Activated B cell treated with CpG ODN at 0.5 μM for 24 hours (primary cell): Measurements from ENCODE around the gene DOC2A. TPM values are rescaled to one million over a fixed set of nuclear protein-coding genes. Genes with fewer than 3 reads are reported as not detected.
A peak's percentile ranks its signal among the peaks of the same experiment; 100 is the strongest.

Experiments
- ATAC-seq: fragments of 200-7000 bp; cut with Tn5 transposase; one replicate; pipeline ENCODE4 v1.10.0; 2021; ENCODE audit warnings: low read depth, mild to moderate bottlenecking, moderate library complexity
- CTCF ChIA-PET: fragments of 350-600 bp; sonication (Branson Sonifier 250); formaldehyde crosslinking; loops from one replicate; lab custom pipeline; 2021; ENCODE audit warnings: antibody characterized with exemption; lab: Charles Lee
- POLR2A ChIA-PET: fragments of 350-600 bp; sonication (Branson Sonifier 250); formaldehyde crosslinking; loops from one replicate; lab custom pipeline; 2021; ENCODE audit warnings: antibody characterized with exemption; lab: Charles Lee
- DNase-seq: peaks from one replicate; pipeline ENCODE4 v3.0.0; 2022
- H3K27ac Mint-ChIP-seq: one replicate; pipeline ENCODE4 v1.8.0; 2020; ENCODE audit warnings: mixed read lengths
- H3K27me3 Mint-ChIP-seq: one replicate; pipeline ENCODE4 v1.8.0; 2021; ENCODE audit warnings: mixed read lengths
- H3K36me3 Mint-ChIP-seq: one replicate; pipeline ENCODE4 v1.8.0; 2021; ENCODE audit warnings: low read depth, mixed read lengths
- H3K4me1 Mint-ChIP-seq: one replicate; pipeline ENCODE4 v1.8.0; 2021; ENCODE audit warnings: mixed read lengths
- H3K4me3 Mint-ChIP-seq: one replicate; pipeline ENCODE4 v1.8.0; 2020; ENCODE audit warnings: mild to moderate bottlenecking, mixed read lengths
- H3K9me3 Mint-ChIP-seq: one replicate; pipeline ENCODE4 v1.8.0; 2020; ENCODE audit warnings: mixed read lengths
- CTCF ChIP-seq: fragments of 200-600 bp; IDR thresholded peaks from one replicate; pipeline ENCODE4 v1.8.0; 2022; ENCODE audit warnings: antibody characterized with exemption, mild to moderate bottlenecking
- intact Hi-C: fragments of 100-400 bp; cut with micrococcal nuclease; formaldehyde crosslinking; loops from one replicate; pipeline ENCODE4 v1.15.1; 2024
- total RNA-seq: library from RNA; stranded (reverse); gene quantifications from 2 replicates; pipeline ENCODE4 v1.2.3, GENCODE V29; 2022

DOC2A gene
- total RNA-seq, 1 donor from 2014 or later = not detected

DNA sequence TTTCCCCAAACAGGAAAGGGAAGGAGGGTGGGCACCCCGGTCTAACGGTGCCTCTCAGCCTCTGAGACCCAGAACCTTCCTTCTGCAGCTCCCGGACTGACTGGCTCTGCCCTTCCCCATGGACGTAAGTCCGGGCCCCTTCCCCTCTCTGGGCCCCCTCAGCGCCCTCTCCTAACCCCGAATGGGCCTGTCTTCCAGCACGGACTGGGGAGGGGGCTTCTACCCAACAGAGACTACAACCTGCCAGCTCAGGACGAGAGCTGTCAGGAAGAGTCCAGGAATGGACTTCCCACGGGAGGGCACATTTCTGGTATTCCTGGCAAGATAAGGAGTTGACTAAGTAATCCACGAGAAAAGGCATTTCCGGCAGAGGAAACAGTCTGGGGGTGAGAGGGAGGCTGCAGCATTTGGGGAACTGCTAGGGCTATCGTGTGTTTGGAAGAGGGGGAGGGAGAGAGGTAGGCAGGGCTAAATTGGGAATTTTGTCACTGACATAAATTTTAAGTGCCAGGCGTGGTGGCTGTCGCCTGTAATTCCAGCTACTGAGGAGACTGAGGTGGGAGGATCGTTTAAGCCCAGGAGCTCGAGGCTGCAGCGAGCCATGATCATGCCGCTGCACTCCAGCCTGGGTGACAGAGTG, 42.7 kb upstream of the DOC2A start:
- peaks cover 9% of the 10 kb centered on the region for H3K4me1 Mint-ChIP-seq
- no peak for DNase-seq

GRCh38 chr16:30052671-30053372, 42.0 kb upstream of the DOC2A start:
- Mint-ChIP-seq H3K9me3 (no peaks in the 10 kb centered on the region), H3K4me3 (peak overlapping the region; percentile 84), H3K4me1 (peaks cover 9% of the 10 kb centered on the region), H3K36me3 (no peaks in the 10 kb centered on the region), H3K27ac (peak overlapping the region; percentile 46), H3K27me3 (no peaks in the 10 kb centered on the region)
- intact Hi-C loops = loop anchor here (1.0 kb wide), 3 partner anchors 12 to 190 kb away; partner anchors contain the start of genes ALDOA and CDIPT
- POLR2A ChIA-PET = interaction anchor here (1.0 to 3.0 kb wide), 3 partner anchors 9 to 22 kb away, joined by 3 to 27 read pairs (median 6); partner anchors contain the start of genes ALDOA and TLCD3B
- CTCF ChIA-PET = interaction anchor here (0.7 to 1.6 kb wide), 3 partner anchors 11 to 79 kb away, joined by 3 to 4 read pairs (median 3); partner anchors contain the start of gene TAOK2
- peak; percentile 87 for ATAC-seq
- TF ChIP-seq CTCF = no peak
- peak; percentile 86 for DNase-seq

More for the DNA sequence above, 42.7 kb upstream of the DOC2A start:
- ChIA-PET POLR2A (interaction anchor here (1.0 to 3.0 kb wide), 3 partner anchors 8 to 22 kb away, joined by 3 to 27 read pairs (median 6); partner anchors contain the start of genes ALDOA and TLCD3B), CTCF (interaction anchor here (0.7 to 1.6 kb wide), 3 partner anchors 10 to 80 kb away, joined by 3 to 4 read pairs (median 3); partner anchors contain the start of gene TAOK2)
- Mint-ChIP-seq H3K9me3 (no peaks in the 10 kb centered on the region), H3K27ac (peak overlapping the region; percentile 12), H3K36me3 (no peaks in the 10 kb centered on the region), H3K27me3 (no peaks in the 10 kb centered on the region), H3K4me3 (peak overlapping the region; percentile 84)
- ATAC-seq = peak; percentile 20
- no peak for TF ChIP-seq CTCF
- intact Hi-C loops = loop anchor here (1.0 kb wide), 3 partner anchors 12 to 190 kb away; partner anchors contain the start of genes ALDOA and CDIPT

GRCh38 chr16:30051518-30051917, 40.7 kb upstream of the DOC2A start:
- Mint-ChIP-seq H3K36me3 (no peaks in the 10 kb centered on the region), H3K4me1 (peaks cover 9% of the 10 kb centered on the region), H3K9me3 (no peaks in the 10 kb centered on the region), H3K4me3 (peak overlapping the region; percentile 9), H3K27me3 (no peaks in the 10 kb centered on the region), H3K27ac (no peak overlapping the region)
- no peak for ATAC-seq
- no peak for DNase-seq
- CTCF ChIA-PET = no interaction called here
- intact Hi-C loops = no loop called here
- no peak for TF ChIP-seq CTCF
- POLR2A ChIA-PET = interaction anchor here (0.6 to 3.0 kb wide), 3 partner anchors 13 to 366 kb away, joined by 4 to 27 read pairs (median 9); partner anchors contain the start of gene ALDOA

DNA sequence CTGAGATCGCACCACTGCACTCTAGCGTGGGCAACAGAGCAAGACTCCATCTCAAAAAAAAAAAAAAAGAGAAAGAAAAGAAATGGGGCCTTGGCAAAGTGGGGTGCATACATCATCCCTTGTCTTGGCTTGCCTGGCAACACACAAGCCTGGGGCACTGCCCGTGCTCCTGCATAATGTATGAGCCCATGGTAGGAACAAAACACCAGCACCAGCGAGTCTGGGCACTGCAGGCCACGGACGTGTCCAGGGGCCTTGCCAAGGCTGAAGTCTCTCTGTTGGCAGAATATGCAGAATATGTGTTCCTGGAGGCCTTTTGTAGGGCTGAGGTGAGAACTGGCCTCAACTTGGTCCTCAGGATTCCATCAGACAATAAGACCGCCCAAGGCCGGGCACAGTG, 39.0 kb upstream of the DOC2A start:
- POLR2A ChIA-PET = interaction anchor here (0.7 kb wide), 1 partner anchor 50 kb away, joined by 3 read pairs; no protein-coding TSS in a partner anchor
- no peak for DNase-seq
- no peaks in the 10 kb centered on the region for H3K36me3 Mint-ChIP-seq
- intact Hi-C loops = no loop called here
- no peak overlapping the region for H3K27ac Mint-ChIP-seq
- no peak for TF ChIP-seq CTCF
- CTCF ChIA-PET = no interaction called here
- no peaks in the 10 kb centered on the region for H3K9me3 Mint-ChIP-seq
- H3K4me3 Mint-ChIP-seq = no peak overlapping the region
- peaks cover 9% of the 10 kb centered on the region for H3K4me1 Mint-ChIP-seq
- ATAC-seq = no peak
- no peaks in the 10 kb centered on the region for H3K27me3 Mint-ChIP-seq

DNA sequence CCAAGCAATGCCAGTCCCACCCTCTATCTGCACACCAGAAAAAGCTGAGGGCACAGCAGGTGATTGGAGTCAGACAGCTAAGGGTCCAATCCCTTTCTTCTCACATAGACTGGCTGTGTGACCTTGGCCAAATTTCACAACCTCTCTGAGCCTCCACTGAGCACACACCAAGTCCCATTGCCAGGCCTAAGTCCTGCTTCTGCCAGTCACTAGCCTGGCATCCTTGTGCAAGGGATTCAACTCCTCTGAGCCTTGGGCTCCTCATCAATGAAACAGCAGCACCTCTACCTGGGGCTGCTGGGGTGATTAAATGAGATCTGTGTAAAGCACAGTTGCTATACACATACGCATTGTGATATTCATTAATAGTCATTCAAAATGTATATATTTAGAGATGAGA, 35.8 kb upstream of the DOC2A start:
- POLR2A ChIA-PET = no interaction called here
- H3K4me1 Mint-ChIP-seq = no peaks in the 10 kb centered on the region
- intact Hi-C loops = no loop called here

More for the DNA sequence above, 35.8 kb upstream of the DOC2A start:
- no peak for ATAC-seq
- no peak for TF ChIP-seq CTCF
- Mint-ChIP-seq H3K27ac (no peak overlapping the region), H3K27me3 (no peaks in the 10 kb centered on the region), H3K36me3 (no peaks in the 10 kb centered on the region), H3K9me3 (no peaks in the 10 kb centered on the region), H3K4me3 (no peak overlapping the region)
- CTCF ChIA-PET = no interaction called here
- DNase-seq = no peak
